ENCODE data around the gene FAM174B.
"Not testable (repeated sequence)": the region's sequence is repeated elsewhere in the genome, so short reads cannot be mapped to it uniquely, and the experiment has no call there.

The FAM174B gene

DNA sequence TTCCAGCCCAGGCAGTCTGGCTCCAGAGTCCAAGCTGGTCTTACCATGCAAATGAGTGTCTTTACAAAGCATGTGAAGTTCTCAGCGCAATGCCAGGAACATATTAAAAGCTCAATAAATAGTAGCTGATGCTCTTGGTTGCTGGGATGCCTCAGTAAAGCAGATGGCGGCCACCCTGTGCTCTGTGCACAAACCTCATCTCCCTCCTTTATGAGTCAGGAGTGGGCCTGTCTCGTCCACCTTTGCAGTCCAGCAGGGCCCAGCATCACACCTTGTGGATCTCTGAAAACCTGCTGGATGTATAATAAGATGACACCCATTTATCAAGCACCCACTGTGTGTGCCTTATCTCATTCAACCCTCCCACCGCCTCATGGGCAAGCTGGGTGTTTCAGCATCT lies 42.7 kb downstream of the FAM174B start:
- H3K4me3 ChIP-seq (ENCODE audit: low read depth, low read length): no peak overlapping the region
- DNase-seq (ENCODE audit: low read depth): no peak
- TF ChIP-seq, protein P1, sequence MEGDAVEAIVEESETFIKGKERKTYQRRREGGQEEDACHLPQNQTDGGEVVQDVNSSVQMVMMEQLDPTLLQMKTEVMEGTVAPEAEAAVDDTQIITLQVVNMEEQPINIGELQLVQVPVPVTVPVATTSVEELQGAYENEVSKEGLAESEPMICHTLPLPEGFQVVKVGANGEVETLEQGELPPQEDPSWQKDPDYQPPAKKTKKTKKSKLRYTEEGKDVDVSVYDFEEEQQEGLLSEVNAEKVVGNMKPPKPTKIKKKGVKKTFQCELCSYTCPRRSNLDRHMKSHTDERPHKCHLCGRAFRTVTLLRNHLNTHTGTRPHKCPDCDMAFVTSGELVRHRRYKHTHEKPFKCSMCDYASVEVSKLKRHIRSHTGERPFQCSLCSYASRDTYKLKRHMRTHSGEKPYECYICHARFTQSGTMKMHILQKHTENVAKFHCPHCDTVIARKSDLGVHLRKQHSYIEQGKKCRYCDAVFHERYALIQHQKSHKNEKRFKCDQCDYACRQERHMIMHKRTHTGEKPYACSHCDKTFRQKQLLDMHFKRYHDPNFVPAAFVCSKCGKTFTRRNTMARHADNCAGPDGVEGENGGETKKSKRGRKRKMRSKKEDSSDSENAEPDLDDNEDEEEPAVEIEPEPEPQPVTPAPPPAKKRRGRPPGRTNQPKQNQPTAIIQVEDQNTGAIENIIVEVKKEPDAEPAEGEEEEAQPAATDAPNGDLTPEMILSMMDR (IDR thresholded peaks at IDR 0.05; ENCODE audit: low read depth, low read length, missing control alignments): no peak
- in situ Hi-C loops (cut with HindIII; ENCODE audit: low sequenced_read_pairs): no loop called here

DNA sequence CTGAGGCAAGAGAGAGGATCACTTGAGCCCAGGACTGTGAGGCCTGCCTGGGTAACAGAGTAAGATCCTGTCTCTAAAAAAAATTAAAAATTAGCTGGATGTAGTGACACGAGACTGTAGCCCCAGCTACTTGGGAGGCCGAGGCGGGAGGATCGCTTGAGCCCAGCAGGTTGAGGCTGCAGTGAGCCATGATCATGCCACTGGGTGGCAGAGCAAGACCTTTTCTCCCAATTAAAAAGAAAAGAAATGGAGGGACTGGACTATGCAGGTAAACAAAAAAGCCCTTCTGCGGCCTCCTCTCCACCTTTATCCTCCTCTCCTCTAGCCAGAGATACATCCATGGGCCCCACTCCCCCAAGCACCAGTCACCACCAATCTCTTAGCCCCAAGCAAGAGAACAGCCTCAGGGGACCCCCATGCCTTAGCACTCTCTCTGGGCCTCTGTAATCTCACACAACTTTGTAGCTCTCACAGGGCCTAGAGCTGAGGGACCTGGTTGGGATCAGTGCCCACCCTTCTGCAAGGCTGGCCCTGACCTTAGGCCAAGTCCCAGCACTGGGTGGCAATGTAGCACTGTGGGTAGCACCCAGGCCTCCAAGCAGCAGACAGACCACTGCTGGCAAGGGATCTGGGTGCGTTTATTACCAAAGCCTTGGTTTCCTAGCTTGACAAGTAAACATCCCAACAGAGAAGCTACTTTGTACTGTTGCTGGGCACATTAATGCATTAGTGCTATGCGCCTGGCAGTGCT lies 43.4 kb downstream of the FAM174B start:
- DNase-seq (ENCODE audit: low read depth): no peak
- TF ChIP-seq, protein P1 (IDR thresholded peaks at IDR 0.05; ENCODE audit: low read depth, low read length, missing control alignments): no peak
- in situ Hi-C loops (cut with HindIII; ENCODE audit: low sequenced_read_pairs): no loop called here
- no peak overlapping the region for H3K4me3 ChIP-seq (ENCODE audit: low read depth, low read length)

DNA sequence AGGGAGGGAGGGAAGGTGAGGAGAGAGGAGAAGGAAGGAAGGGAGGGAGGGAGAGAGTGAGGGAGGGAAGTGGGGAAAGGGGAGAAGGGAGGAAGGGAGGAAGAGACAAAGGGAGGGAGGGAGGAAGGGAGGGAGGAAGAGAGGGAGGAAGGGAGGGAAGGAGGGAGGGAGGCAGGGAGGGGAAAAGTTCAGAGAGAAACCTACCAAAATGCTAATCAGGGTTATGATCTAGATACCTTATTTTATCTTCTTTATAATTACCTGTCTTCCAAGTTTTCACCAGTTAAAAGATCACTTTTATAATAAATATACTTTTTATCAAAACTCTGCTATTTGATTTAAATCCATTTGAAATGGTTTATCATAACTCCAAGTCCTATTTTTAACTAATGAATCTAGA lies 44.4 kb downstream of the FAM174B start:
- DNase-seq (ENCODE audit: low read depth): no peak
- H3K4me3 ChIP-seq (ENCODE audit: low read depth, low read length): no peak overlapping the region
- in situ Hi-C loops (cut with HindIII; ENCODE audit: low sequenced_read_pairs): no loop called here
- TF ChIP-seq, protein P1 (IDR thresholded peaks at IDR 0.05; ENCODE audit: low read depth, low read length, missing control alignments): no peak

DNA sequence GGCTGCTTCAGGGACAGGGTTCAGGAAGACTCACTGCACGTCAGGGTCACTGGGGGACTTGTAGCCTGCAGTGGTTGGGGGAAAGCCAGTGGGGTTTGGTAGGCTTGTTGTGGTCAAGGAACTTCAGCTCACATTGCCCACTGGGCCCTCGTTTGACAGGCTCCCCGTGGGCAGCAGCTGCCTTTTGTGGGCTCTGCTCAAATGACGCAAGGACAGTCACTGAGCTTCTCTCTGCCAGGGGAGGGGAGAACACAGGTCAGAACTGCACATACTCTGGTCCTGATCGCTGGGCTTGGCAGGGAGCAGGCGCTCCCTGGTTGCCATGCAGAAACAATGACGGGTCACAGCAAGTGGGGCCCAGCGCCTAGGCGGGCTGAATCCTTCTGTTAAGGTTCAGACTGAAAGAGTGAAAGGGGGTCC lies 45.5 kb downstream of the FAM174B start:
- TF ChIP-seq, protein P1 (IDR thresholded peaks at IDR 0.05; ENCODE audit: low read depth, low read length, missing control alignments): no peak
- no peak for DNase-seq (ENCODE audit: low read depth)
- H3K4me3 ChIP-seq (ENCODE audit: low read depth, low read length): no peak overlapping the region
- in situ Hi-C loops (cut with HindIII; ENCODE audit: low sequenced_read_pairs): no loop called here

DNA sequence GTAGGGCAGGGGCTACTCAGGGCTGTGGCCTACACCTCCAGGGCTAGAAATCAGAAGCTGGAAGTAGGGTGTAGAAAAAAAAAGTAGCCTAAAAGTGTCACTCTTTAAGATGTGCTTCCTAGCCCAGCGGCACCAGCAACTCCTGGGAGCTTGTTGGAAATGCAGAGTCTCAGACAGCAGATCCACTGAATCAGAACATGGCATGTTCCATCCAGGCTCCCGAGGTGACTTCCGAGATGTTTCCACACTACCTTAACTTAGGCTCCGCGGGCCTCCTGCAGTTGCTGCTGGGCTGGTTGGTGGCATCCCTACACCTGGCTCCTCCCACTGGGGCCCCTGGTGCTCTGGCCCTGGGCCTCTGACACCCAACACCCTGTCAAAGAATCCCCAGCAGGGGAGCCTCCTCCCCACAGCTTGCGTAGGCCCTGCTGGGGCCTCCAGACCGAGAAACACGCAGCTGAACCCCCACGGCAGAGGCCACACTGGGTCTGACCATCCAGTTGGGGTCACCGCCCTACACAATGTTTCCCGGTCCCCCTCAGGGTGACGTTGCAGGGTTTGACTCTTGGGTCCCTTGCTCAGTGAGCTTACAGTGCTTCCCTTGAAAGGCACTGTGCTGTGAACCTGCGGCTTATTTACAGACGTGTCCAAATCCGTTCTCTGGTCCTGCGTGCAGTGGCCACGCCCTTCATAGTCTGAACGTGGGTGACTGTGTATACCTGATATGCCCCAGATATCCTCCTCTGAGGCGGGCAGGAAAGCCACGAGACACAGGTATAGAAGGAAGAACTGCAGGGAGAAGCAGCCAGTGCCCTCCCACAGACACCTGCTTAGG lies 46.5 kb downstream of the FAM174B start:
- no peak for DNase-seq (ENCODE audit: low read depth)
- TF ChIP-seq, protein P1 (IDR thresholded peaks at IDR 0.05; ENCODE audit: low read depth, low read length, missing control alignments): no peak

DNA sequence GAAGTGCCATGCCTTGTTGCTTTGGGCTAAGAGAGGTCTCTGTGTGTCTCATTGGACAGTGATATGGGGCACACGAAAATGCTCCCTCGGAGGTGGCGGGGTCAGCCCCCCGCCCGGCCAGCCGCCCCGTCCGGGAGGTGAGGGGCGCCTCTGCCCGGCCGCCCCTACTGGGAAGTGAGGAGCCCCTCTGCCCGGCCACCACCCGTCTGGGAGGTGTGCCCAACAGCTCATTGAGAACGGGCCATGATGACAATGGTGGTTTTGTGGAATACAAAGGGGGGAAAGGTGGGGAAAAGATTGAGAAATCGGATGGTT lies 48.8 kb downstream of the FAM174B start:
- DNase-seq (ENCODE audit: low read depth); H3K4me3 ChIP-seq (ENCODE audit: low read depth, low read length); in situ Hi-C loops (cut with HindIII; ENCODE audit: low sequenced_read_pairs): not testable (repeated sequence)

More for the DNA sequence above, 46.5 kb downstream of the FAM174B start:
- H3K4me3 ChIP-seq (ENCODE audit: low read depth, low read length): no peak overlapping the region
- in situ Hi-C loops (cut with HindIII; ENCODE audit: low sequenced_read_pairs): no loop called here
